ENCODE measurements around the gene LAPTM5. TPM values are rescaled to one million over a fixed set of nuclear protein-coding genes. Genes with fewer than 3 reads are reported as not detected.
"Not testable (repeated sequence)": the region's sequence is repeated elsewhere in the genome, so short reads cannot be mapped to it uniquely, and the experiment has no call there.

The LAPTM5 gene, protein sequence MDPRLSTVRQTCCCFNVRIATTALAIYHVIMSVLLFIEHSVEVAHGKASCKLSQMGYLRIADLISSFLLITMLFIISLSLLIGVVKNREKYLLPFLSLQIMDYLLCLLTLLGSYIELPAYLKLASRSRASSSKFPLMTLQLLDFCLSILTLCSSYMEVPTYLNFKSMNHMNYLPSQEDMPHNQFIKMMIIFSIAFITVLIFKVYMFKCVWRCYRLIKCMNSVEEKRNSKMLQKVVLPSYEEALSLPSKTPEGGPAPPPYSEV
- 31.5 TPM for total RNA-seq
- long read RNA-seq, transcript LAPTM5-201 (8 exons, 2,223 nt) = major isoform, 10 of 14 reads
- long read RNA-seq, partial matches to known transcripts = 1 of 14 reads
- long read RNA-seq, other reads (novel, unspliced or antisense) = 3 of 14 reads

DNA sequence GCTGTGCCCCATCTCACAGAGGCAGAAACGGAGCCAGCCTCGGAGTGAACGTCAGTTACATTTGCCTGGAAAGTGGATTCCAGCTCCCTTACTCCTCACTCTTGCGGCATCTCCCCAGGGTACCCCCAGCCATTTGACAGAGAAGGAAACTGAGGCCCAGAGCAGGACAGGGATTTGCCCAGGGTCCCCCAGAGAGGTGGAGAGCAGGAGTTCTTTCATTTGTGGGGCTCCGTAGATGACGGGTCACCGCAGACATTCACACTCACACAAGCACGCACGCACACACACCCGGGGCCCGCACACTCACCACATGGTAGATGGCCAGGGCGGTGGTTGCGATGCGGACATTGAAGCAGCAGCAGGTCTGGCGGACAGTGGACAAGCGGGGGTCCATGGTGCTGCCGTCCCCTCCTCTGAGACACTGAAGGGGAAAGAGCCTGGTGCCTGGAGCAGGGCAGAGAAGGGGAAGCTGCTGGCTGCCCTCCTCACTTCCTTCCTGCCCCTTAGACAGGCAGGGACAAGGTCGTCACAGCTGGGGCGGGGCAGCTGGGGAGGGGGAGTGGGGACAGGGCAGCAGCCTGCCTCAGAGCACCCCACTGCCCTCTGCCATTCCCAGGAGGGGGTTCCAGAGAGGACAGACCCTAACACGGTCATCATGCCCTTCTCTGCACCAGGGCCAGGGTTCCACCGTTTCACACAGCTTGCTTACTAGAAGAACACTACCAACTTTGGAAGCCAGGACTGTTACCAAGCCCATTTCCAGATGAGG lies at the start of gene LAPTM5:
LAPTM5 (minus strand) TSS at position 423 of the 769 bp plus-strand sequence; CDS start at position 394, 29 bp downstream.
- DNase-seq (ENCODE audit: missing footprints) (peak; percentile 91), ATAC-seq (peak; percentile 66)
- intact Hi-C loops (cut with DNase I) = no loop called here

GRCh38 chr1:30806381-30807317 lies 49.1 kb upstream of the LAPTM5 start:
- ATAC-seq (peak; percentile 10), DNase-seq (ENCODE audit: missing footprints) (no peak)
- intact Hi-C loops (cut with DNase I) = loop anchor here (5.0 kb wide), 1 partner anchor 36 kb away; no protein-coding TSS in a partner anchor

DNA sequence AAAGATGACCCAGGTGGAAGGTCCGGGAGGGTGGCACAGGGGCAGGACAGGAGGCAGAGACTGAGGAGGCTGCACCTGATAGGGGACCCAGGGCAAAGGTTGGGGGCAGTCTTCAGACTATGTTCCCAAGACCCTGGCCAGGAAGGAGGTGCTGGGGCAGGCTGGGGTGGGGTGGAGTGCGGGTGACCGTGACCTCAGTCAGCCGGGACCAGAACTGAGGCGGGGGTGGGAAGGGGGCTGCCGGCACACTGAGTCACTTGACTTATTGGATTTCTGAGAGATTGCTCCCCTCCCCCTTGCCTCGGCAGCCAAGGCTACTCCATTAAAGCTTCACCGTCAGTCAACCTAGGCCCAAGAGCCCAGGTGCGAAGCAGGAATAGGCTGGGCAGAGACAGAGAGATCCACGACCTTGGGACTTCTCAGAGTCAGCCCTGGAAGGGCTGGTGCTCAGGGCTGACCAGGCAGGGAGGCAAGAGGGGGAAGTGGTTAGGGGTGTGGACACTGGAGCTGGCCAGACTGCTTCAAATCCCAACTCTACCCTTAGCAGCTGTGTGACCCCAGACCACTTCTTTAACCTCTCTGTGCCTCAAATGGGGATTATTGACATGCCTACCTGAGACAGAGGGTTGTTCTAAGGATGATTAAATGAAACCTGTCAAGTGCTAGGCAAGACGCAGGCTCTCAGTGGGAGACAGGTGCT lies 47.9 kb upstream of the LAPTM5 start:
- ATAC-seq (no peak), DNase-seq (ENCODE audit: missing footprints) (no peak)
- intact Hi-C loops (cut with DNase I) = loop anchor here (5.0 kb wide), 1 partner anchor 37 kb away; no protein-coding TSS in a partner anchor

DNA sequence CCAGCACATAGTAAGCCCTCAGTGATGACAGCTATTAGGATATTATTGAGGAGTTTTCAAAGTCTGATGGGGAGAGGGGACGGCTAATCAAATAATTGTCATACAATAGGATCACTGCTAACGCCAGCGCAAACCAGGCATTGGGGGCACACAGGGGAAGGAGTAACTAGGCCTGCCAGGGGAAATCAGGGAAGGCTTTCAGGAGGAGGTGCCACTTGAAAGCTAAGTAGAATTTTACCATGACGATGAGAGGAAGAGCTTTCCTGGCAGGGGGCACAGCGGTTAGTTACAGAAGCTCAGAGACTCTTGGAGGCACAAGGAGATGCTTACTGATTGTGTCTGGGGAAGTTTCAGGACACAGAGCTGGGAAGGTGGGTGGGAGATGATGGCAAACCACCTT lies 47.2 kb upstream of the LAPTM5 start:
- no peak for ATAC-seq
- intact Hi-C loops (cut with DNase I) = loop anchor here (5.0 kb wide), 1 partner anchor 37 kb away; no protein-coding TSS in a partner anchor
- DNase-seq (ENCODE audit: missing footprints) = no peak

GRCh38 chr1:30804352-30804751 lies 46.8 kb upstream of the LAPTM5 start:
- intact Hi-C loops (cut with DNase I) = no loop called here
- DNase-seq (ENCODE audit: missing footprints) (no peak), ATAC-seq (no peak)

- ATAC-seq (no peak), DNase-seq (ENCODE audit: missing footprints) (no peak)
- intact Hi-C loops (cut with DNase I) = loop anchor here (2.0 kb wide), 1 partner anchor 51 kb away; no protein-coding TSS in a partner anchor
Observed at GRCh38 chr1:30803562-30803961, 46.0 kb upstream of the LAPTM5 start.

DNA sequence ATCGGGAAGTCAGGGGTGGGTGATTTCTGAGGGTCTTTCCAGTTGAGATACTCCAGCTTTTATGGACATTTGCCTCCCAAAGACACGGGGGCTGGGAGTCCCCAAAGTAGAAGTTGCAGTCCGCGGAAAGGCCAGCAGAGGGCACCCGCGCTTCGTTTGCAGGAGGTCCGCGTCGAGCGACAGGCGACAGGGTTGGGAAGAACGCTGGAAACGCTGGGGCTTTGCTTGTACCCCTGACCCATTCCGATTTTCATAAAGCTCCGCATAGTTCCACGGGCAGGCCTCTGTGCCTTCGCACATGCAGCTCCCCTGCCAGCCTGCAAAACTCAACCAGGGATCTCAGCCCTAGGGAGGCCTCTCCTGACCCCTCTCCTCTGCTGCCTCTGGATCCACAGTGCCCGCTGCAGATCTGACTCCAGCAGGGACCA lies 44.2 kb upstream of the LAPTM5 start:
- intact Hi-C loops (cut with DNase I) = loop anchor here (1.0 to 2.0 kb wide), 2 partner anchors 53 to 110 kb away; no protein-coding TSS in a partner anchor
- ATAC-seq = peak; percentile 60

DNA sequence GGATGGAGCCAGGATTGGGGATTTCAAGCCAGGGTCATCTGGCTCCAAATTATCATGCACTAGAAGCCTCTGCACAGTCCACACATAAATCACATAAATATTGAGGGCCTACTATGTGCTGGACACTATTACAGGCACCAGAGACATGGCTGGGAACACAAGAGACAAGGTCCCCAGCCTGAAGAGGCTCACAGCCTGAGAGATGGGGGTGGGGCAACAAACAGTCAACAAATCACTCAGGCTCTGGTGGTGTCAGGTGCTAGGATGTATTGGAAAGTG lies 41.6 kb upstream of the LAPTM5 start:
- intact Hi-C loops (cut with DNase I) = no loop called here
- DNase-seq (ENCODE audit: missing footprints) (no peak), ATAC-seq (no peak)

More for the DNA sequence above, 44.2 kb upstream of the LAPTM5 start:
- DNase-seq (ENCODE audit: missing footprints) = peak; percentile 91

- peak; percentile 78 for DNase-seq (ENCODE audit: missing footprints)
- intact Hi-C loops (cut with DNase I) = no loop called here
- peak; percentile 53 for ATAC-seq
Observed at GRCh38 chr1:30798389-30799232, 41.0 kb upstream of the LAPTM5 start.

DNA sequence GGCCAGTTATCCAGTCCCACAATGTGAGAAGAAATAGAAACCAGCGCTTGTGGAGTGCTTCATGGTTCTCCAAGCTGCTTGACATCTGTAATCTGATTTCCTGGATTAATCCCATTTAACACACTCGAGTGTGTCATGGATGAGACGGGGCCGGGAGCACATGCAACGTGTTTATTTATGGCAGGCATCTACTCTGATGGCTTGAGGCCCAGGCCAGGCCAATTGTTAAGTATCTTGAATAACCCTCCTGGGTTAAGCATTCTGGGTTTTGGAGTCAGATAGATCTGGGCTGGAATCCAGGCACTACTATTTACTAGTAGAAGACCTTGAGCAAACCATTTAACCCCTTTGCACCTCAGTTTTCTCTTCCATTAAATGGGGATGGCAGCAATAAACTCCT lies 37.5 kb upstream of the LAPTM5 start:
- no peak for ATAC-seq
- DNase-seq (ENCODE audit: missing footprints) = no peak
- intact Hi-C loops (cut with DNase I) = no loop called here

DNA sequence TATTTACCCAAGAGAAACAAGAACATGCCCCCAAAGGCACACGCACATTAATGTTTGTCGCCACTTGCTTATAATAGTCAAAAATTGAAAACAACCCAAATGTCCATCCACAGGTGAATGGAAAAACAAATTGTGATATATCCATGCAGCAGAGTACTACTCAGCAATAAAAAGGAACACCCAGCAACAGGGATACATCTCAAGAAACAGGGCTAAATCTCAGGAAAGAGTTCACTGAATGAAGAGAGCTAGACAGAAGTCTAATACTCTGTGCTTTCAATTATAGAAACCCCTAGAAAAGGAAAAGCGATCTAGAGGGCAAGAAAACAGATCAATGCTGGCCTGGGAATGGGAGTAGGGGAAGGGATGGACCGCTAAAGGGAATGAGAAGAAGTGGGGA lies 36.7 kb upstream of the LAPTM5 start:
- ATAC-seq (no peak), DNase-seq (ENCODE audit: missing footprints) (no peak)
- intact Hi-C loops (cut with DNase I) = no loop called here

DNA sequence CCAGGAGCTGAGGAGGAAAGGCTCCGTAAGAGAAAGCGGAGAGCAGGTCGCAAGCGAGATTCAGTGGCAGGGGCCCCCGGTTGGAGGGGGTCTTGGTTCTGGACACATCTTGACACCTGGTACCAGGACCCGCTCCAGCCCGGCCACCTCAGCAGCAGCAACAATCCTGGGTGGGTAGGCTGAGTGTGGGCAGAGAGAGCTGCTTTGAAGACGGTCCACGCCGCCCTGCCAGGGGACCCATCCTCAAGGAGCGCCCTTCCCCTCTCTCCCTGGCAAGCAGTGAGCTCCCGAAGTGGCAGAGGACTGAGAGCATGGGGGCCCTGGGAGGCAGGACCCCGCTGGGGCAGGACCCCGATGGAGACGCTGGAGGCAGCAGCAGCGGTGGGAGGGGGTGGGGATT lies 35.6 kb upstream of the LAPTM5 start:
- intact Hi-C loops (cut with DNase I) = no loop called here
- no peak for ATAC-seq
- DNase-seq (ENCODE audit: missing footprints) = no peak

GRCh38 chr1:30791868-30792267 lies 34.3 kb upstream of the LAPTM5 start:
- ATAC-seq = no peak
- intact Hi-C loops (cut with DNase I) = no loop called here

DNA sequence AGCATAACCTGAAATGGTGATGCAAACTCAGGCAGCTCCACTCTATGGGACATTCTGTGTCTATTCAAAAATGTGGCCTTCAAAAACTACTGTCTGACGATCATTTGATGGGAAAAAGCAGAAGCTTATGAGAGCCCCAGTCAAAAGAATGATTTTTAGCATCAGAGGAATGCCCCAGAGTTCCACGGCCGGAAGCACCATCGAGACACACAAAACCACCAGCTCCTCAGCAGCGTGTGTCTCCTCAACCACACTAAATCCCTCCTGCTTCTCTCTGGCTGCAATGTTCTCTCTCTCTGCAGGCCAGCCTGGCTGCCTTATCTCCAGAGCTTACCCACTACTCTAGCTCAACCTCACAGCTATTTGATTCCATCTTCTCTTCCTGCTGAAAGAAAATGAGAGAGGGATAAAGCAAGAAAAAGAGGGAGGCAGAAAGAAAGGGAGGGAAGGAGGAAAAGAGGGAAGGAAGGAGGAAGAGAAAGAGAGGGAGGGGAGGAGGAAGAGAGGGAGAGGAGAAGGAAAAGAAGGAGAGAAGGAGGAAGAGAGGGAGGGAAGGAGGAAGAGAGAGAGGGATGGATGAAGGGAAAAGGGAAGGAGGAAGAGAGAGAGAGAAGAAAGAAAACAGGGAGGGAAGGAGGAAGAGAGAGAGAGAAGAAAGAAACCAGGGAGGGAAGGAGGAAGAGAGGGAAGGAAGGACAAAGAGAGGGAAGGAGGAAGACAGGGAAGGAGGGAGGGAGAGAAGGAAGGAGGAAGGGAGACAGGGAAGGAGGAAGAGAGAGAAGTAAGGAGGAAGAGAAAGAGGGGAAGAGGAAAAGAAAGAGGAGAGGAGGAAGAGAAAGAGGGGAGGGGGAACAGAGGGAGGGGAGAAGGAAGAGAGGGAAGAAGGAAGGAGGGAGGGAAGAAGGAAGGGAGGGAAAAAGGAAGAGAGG lies 33.5 kb upstream of the LAPTM5 start:
- intact Hi-C loops (cut with DNase I) = no loop called here
- DNase-seq (ENCODE audit: missing footprints) = no peak
- no peak for ATAC-seq

More at GRCh38 chr1:30791868-30792267, 34.3 kb upstream of the LAPTM5 start:
- DNase-seq (ENCODE audit: missing footprints) = no peak

DNA sequence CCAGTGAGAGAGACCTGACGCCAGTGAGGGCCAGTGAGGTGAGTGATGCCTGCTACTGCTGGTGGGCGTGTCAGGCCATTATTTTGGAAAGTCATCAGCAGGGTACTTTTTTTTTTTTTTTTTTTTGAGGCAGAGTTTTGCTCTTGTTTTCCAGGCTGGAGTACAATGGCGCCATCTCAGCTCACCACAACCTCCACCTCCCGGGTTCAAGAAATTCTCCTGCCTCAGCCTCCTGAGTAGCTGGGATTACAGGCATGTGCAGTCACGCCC lies 32.6 kb upstream of the LAPTM5 start:
- DNase-seq (ENCODE audit: missing footprints); intact Hi-C loops (cut with DNase I): not testable (repeated sequence)

DNA sequence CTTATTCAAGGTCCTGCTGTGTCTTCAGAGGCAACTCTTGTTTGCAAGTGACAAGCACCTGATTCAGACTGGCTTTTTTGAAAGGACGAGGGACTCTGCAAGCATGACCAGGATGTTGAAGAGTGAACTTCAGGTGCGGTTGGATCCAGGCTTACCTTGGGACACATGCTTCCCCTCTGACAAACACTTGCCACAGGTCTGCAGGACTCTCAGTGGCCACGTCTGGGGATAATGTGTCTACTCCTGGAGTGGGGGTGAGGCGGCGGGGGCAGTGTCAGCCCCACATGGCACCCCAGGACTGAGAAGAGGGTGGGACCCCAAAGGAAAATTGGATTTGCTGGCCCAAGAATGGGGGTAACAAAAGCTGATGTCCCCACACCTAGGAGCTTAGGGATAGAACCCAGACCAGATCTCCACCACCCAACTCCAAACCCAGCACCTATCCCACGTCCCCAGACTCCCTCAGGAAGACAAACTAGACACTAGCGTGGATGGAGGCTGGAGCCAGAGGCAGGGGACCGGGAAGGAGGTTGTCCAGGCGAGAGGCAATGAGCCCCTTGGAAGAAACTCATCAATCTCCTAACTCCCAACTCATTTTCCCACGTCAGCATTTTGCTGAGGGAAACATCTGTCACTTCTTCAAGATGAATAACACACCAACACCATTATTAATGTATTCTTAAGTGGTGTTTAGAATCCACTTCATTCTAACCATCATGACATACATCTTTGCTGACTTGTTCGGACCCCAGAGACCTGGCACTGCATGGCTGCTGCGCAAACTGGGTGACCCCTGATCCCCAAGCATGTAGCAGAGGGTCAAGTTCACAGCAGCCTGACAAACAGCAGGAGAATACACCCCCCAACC lies 32.0 kb upstream of the LAPTM5 start:
- intact Hi-C loops (cut with DNase I) = no loop called here

More for the DNA sequence above, 32.6 kb upstream of the LAPTM5 start:
- not testable (repeated sequence) for ATAC-seq

More for the DNA sequence above, 32.0 kb upstream of the LAPTM5 start:
- ATAC-seq (no peak), DNase-seq (ENCODE audit: missing footprints) (no peak)

Data from Right ventricle myocardium inferior (tissue), 1 donor.